ENCODE data around the gene DAP. TPM values are rescaled to one million over a fixed set of nuclear protein-coding genes. Genes with fewer than 3 reads are reported as not detected.

The DAP gene
- total RNA-seq, 4 donors from 2014 or later: 2.4 to 11.7 (median 3.6) TPM

DNA sequence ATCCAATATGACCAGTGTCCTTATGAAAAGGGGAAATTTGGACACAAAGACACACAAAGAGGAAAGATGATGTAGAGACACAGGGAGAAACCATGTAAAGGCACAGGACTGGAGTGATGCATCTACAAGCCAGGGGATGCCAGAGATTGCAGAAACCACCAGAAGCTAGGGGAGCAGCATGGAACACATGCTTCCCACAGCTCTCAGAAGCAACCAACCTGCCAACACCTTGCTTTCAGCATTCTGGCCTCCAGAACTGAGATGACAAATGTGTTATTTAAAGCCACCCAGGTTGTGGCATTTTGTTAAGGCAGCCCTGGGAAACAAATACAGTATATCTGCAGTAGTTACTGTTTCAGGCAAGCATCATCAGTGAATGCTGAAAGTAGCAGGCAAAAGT lies 23.2 kb downstream of the DAP start:
- Histone ChIP-seq H3K27ac (no peak overlapping the region), H3K4me3 (no peak overlapping the region), H3K36me3 (no peaks in the 10 kb centered on the region), H3K27me3 (no peaks in the 10 kb centered on the region), H3K9me3 (no peaks in the 10 kb centered on the region), H3K4me1 (no peaks in the 10 kb centered on the region)
- intact Hi-C loops (cut with DNase I; ENCODE audit: low total_unique reads) (no loop called here), in situ Hi-C loops (cut with MboI; ENCODE audit: low sequenced_read_pairs in 4 of 4) (no loop called here)
- DNase-seq (no peak), ATAC-seq (no peak)
- TF ChIP-seq POLR2A (IDR thresholded peaks at IDR 0.05): no peak
- TF ChIP-seq, protein P1, sequence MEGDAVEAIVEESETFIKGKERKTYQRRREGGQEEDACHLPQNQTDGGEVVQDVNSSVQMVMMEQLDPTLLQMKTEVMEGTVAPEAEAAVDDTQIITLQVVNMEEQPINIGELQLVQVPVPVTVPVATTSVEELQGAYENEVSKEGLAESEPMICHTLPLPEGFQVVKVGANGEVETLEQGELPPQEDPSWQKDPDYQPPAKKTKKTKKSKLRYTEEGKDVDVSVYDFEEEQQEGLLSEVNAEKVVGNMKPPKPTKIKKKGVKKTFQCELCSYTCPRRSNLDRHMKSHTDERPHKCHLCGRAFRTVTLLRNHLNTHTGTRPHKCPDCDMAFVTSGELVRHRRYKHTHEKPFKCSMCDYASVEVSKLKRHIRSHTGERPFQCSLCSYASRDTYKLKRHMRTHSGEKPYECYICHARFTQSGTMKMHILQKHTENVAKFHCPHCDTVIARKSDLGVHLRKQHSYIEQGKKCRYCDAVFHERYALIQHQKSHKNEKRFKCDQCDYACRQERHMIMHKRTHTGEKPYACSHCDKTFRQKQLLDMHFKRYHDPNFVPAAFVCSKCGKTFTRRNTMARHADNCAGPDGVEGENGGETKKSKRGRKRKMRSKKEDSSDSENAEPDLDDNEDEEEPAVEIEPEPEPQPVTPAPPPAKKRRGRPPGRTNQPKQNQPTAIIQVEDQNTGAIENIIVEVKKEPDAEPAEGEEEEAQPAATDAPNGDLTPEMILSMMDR (IDR thresholded peaks at IDR 0.05 in 4 of 5, conservative IDR thresholded peaks at IDR 0.05 in 1 of 5): no peak

DNA sequence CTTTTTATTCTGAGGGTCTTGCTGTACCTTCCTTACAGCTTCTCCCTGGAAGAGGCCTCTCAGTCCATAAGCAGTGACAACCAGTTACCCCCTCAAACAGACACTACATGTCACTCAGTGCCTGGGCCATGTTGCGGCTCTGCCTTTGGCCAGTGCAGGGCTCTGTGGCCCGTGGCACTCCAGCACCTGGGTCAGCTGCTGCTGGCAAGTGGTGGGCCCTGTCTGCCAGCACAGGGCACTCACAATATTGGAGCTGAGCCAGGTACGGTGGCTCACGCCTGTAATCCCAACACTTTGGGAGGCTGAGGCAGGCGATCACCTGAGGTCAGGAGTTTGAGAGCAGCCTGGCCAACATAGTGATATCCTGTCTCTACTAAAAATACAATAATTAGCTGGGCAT lies 24.2 kb downstream of the DAP start:
- in situ Hi-C loops (cut with MboI; ENCODE audit: low sequenced_read_pairs in 4 of 4): no loop called here

DNA sequence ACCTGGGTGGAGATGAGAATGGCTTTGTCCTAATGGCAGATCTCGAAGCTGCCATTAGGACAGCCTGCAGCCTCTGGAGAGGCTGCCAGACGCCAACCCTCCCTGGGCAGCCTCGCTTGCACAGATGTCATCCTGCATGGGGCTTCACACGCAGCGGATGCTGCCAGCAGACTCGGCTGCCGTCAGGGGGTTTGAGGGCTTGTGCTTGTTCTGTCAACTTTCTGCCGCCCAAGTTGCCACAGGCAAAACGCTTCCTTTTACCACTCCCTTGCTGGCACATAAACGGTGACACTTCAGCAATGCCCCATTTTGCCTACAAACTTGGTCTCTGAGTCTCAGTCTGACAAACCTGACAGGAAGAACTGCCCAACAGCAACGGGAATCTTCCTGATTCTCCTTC lies 24.7 kb downstream of the DAP start:
- in situ Hi-C loops (cut with MboI; ENCODE audit: low sequenced_read_pairs in 4 of 4) (no loop called here), intact Hi-C loops (cut with DNase I; ENCODE audit: low total_unique reads) (no loop called here)
- ATAC-seq: no peak
- Histone ChIP-seq H3K4me3 (no peak overlapping the region), H3K27ac (no peak overlapping the region), H3K9me3 (no peaks in the 10 kb centered on the region), H3K36me3 (no peaks in the 10 kb centered on the region), H3K27me3 (no peaks in the 10 kb centered on the region), H3K4me1 (no peaks in the 10 kb centered on the region)
- TF ChIP-seq, protein P1 (IDR thresholded peaks at IDR 0.05 in 4 of 5, conservative IDR thresholded peaks at IDR 0.05 in 1 of 5): no peak
- TF ChIP-seq POLR2A (IDR thresholded peaks at IDR 0.05): no peak
- no peak for DNase-seq

More for the DNA sequence above, 24.2 kb downstream of the DAP start:
- intact Hi-C loops (cut with DNase I; ENCODE audit: low total_unique reads): no loop called here
- Histone ChIP-seq H3K36me3 (no peaks in the 10 kb centered on the region), H3K4me3 (no peak overlapping the region), H3K9me3 (no peaks in the 10 kb centered on the region), H3K27ac (no peak overlapping the region), H3K27me3 (no peaks in the 10 kb centered on the region), H3K4me1 (no peaks in the 10 kb centered on the region)
- ATAC-seq (no peak), DNase-seq (no peak)
- TF ChIP-seq, protein P1 (IDR thresholded peaks at IDR 0.05 in 4 of 5, conservative IDR thresholded peaks at IDR 0.05 in 1 of 5): no peak
- no peak for TF ChIP-seq POLR2A (IDR thresholded peaks at IDR 0.05)

DNA sequence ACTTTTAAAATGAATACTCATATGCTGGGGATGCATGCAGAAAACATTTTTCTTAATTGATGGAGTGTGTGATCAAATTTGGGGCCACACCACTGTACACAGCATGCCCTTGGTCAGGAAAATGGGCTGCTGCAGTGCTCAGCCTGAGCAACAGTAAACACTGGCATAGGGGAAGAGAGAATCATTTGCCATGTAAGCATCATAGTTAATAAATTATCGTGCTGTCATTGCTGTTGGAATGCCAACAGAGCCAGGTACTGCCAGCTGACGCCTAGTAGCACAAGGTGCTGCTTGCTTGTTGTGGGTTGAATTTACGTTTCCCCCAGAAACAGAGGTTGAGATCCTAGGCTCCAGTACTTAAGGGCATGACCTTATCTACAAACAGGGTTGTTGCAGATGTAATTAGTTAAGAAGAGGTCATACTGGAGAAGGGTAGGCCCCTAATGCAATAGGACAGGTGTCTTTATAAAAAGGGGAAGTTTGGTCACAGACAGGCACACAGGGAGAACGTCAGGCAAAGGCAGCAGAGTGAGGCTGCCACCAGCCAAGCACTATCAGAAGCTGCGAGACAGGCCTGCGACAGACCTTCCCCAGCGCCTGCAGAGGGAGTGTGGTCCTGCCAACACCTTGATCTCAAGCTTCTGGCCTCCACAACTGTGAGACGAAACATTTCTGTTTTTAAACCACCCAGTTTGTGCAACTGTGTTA lies 25.3 kb downstream of the DAP start:
- TF ChIP-seq, protein P1 (IDR thresholded peaks at IDR 0.05 in 4 of 5, conservative IDR thresholded peaks at IDR 0.05 in 1 of 5): no peak
- no peak for TF ChIP-seq POLR2A (IDR thresholded peaks at IDR 0.05)
- no peak overlapping the region for H3K4me3 ChIP-seq
- ATAC-seq (no peak), DNase-seq (no peak)
- no peak overlapping the region for H3K27ac ChIP-seq
- in situ Hi-C loops (cut with MboI; ENCODE audit: low sequenced_read_pairs in 4 of 4): no loop called here
- no peaks in the 10 kb centered on the region for H3K36me3 ChIP-seq
- intact Hi-C loops (cut with DNase I; ENCODE audit: low total_unique reads): no loop called here
- no peaks in the 10 kb centered on the region for H3K4me1 ChIP-seq
- H3K9me3 ChIP-seq: no peaks in the 10 kb centered on the region
- no peaks in the 10 kb centered on the region for H3K27me3 ChIP-seq
